HFFc6 (cell line): ENCODE data around the gene SLC19A1. TPM values are rescaled to one million over a fixed set of nuclear protein-coding genes. Genes with fewer than 3 reads are reported as not detected.

Experiments
- DNase-seq: peaks from one replicate; pipeline ENCODE4 v3.0.0-alpha.2; 2018
- H3K27ac Mint-ChIP-seq: 2 replicates; pipeline ENCODE4 v1.8.0; 2020; ENCODE audit warnings: mild to moderate bottlenecking, mixed read lengths
- H3K27me3 Mint-ChIP-seq: 2 replicates; pipeline ENCODE4 v1.8.0; 2021; ENCODE audit warnings: mild to moderate bottlenecking, moderate library complexity, mixed read lengths; ENCODE audit not compliant: insufficient read depth
- H3K36me3 Mint-ChIP-seq: 2 replicates; pipeline ENCODE4 v1.8.0; 2021; ENCODE audit warnings: low read depth, mixed read lengths
- H3K4me1 Mint-ChIP-seq: 2 replicates; pipeline ENCODE4 v1.8.0; 2020; ENCODE audit warnings: low read depth, mixed read lengths
- H3K4me3 Mint-ChIP-seq: 2 replicates; pipeline ENCODE4 v1.8.0; 2020; ENCODE audit warnings: mild to moderate bottlenecking, moderate library complexity, mixed read lengths
- H3K9me3 Mint-ChIP-seq: 2 replicates; pipeline ENCODE4 v1.8.0; 2020; ENCODE audit warnings: mild to moderate bottlenecking, mixed read lengths
- CTCF ChIP-seq: fragments of 200-600 bp; sonication (generic); IDR thresholded peaks from 2 replicates; pipeline ENCODE4 v1.5.0; 2021; ENCODE audit warnings: antibody characterized with exemption, mild to moderate bottlenecking
- total RNA-seq, 6 experiments: library from RNA; stranded (reverse); fragmentation: NEBNext Ultra II Directional; extraction: Animal tissue kit (Norgen Biotek cat#: 25700); gene quantifications; 2 replicates in 1 of 6; 3 replicates in 5 of 6; pipeline ENCODE4 v1.2.3, GENCODE V29; 2021

Gene SLC19A1
- total RNA-seq, 6 experiments from 2014 or later: 12.3 to 15.9 (median 14.6) TPM

- peaks cover 2% of the 10 kb centered on the region for H3K27me3 Mint-ChIP-seq
- H3K36me3 Mint-ChIP-seq: peaks cover 24% of the 10 kb centered on the region
- no peak for DNase-seq
- H3K9me3 Mint-ChIP-seq: no peaks in the 10 kb centered on the region; the same call in 1 of the 2 replicates
- no peak overlapping the region for H3K27ac Mint-ChIP-seq
- no peak overlapping the region for H3K4me3 Mint-ChIP-seq
- no peaks in the 10 kb centered on the region for H3K4me1 Mint-ChIP-seq
- no peak for TF ChIP-seq CTCF
Measured at GRCh38 chr21:45481977-45482898, 60.0 kb downstream of the SLC19A1 start.

- no peak for TF ChIP-seq CTCF
- Mint-ChIP-seq H3K27ac (no peak overlapping the region), H3K4me1 (no peaks in the 10 kb centered on the region), H3K27me3 (peaks cover 2% of the 10 kb centered on the region), H3K9me3 (no peaks in the 10 kb centered on the region; the same call in 1 of the 2 replicates), H3K36me3 (peaks cover 27% of the 10 kb centered on the region), H3K4me3 (no peak overlapping the region)
- DNase-seq: no peak
Measured at GRCh38 chr21:45481566-45481965, 60.7 kb downstream of the SLC19A1 start.

- H3K36me3 Mint-ChIP-seq: peaks cover 32% of the 10 kb centered on the region
- no peak overlapping the region for H3K27ac Mint-ChIP-seq
- no peak for TF ChIP-seq CTCF
- no peaks in the 10 kb centered on the region for H3K4me1 Mint-ChIP-seq
- DNase-seq: no peak
- H3K9me3 Mint-ChIP-seq: no peaks in the 10 kb centered on the region; the same call in 1 of the 2 replicates
- peaks cover 2% of the 10 kb centered on the region for H3K27me3 Mint-ChIP-seq
- no peak overlapping the region for H3K4me3 Mint-ChIP-seq
Measured at GRCh38 chr21:45480701-45481500, 61.3 kb downstream of the SLC19A1 start.

- H3K36me3 Mint-ChIP-seq: peaks cover 32% of the 10 kb centered on the region
- H3K4me1 Mint-ChIP-seq: no peaks in the 10 kb centered on the region
- no peak for TF ChIP-seq CTCF
- no peak overlapping the region for H3K4me3 Mint-ChIP-seq
- H3K27ac Mint-ChIP-seq: no peak overlapping the region
- no peak for DNase-seq
- peaks cover 2% of the 10 kb centered on the region for H3K27me3 Mint-ChIP-seq
- H3K9me3 Mint-ChIP-seq: no peaks in the 10 kb centered on the region; the same call in 1 of the 2 replicates
Measured at GRCh38 chr21:45479691-45480675, 62.3 kb downstream of the SLC19A1 start.
